Peyer's patch (tissue), 4 donors: ENCODE measurements around the gene TAS2R16. TPM values are rescaled to one million over a fixed set of nuclear protein-coding genes. Genes with fewer than 3 reads are reported as not detected.

Experiments
- DNase-seq, 3 donors: peaks; one replicate each; pipeline ENCODE4 v3.0.0-alpha.2; 2017 to 2019
- H3K27ac ChIP-seq, 4 donors: fragments of 200-600 bp; sonication (generic); one replicate each; pipeline ENCODE4 v1.5.1; 2016 to 2019
- H3K27me3 ChIP-seq, 2 donors: fragments of 200-600 bp; sonication (generic); one replicate each; pipeline ENCODE4 v1.5.1; 2019
- H3K36me3 ChIP-seq, 3 donors: fragments of 200-600 bp; sonication (generic); one replicate each; pipeline ENCODE4 v1.5.1; 2016 to 2019
- H3K4me1 ChIP-seq, 4 donors: fragments of 200-600 bp; sonication (generic); one replicate each; pipeline ENCODE4 v1.5.1; 2016 to 2019
- H3K4me3 ChIP-seq, 4 donors: fragments of 200-600 bp; sonication (generic); 1 replicate in 3 of 4; 2 replicates in 1 of 4; pipeline ENCODE4 v1.5.1; 2016 to 2019; ENCODE audit warnings: mild to moderate bottlenecking in 1 of 4
- H3K9me3 ChIP-seq, 4 donors: fragments of 200-600 bp; sonication (generic); one replicate each; pipeline ENCODE4 v1.5.1; 2016 to 2019; ENCODE audit warnings: mild to moderate bottlenecking in 1 of 4
- CTCF ChIP-seq, 6 experiments: fragments of 450-650 bp in 4 of 6; fragments of 200-600 bp in 2 of 6; sonication (generic) in 1 of 6; IDR thresholded peaks; one replicate each; pipeline ENCODE4 v1.5.1; 2017 to 2019; ENCODE audit warnings: antibody characterized with exemption in 6 of 6, mild to moderate bottlenecking in 3 of 6, moderate library complexity in 1 of 6
- POLR2A ChIP-seq, 2 donors: fragments of 450-650 bp; IDR thresholded peaks; one replicate each; pipeline ENCODE4 v1.5.1; 2017; ENCODE audit warnings: antibody characterized with exemption in 2 of 2, mild to moderate bottlenecking in 2 of 2, moderate library complexity in 2 of 2
- total RNA-seq, 4 donors: library from RNA; depleted of rRNA; stranded (reverse); fragments of >200 nt; gene quantifications; one replicate each; pipeline ENCODE4 v1.1.0, GENCODE V29; 2016

The TAS2R16 gene
- total RNA-seq, 4 donors from 2014 or later, result not detected

DNA sequence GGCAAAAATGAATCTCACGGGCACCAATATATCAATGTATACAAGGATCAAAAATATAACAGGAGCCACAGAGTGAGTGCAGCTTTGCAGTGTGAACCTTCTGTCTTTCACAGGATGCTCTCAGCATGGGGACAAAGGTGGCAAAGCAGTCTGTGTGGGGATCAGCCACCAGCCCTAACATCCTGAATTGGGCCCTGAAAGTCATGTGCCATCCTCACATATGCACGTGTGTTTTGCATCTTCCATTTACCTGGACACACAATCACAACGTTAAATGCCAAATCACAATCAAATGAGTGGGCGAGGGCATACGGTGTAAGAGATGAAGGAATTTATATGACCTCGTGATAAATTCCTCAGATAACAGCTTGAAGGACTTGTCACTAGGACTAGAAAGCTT is 6.5 kb downstream of the TAS2R16 start:
- H3K27ac ChIP-seq, result no peak overlapping the region
- no peak overlapping the region for H3K4me3 ChIP-seq
- DNase-seq, result no peak
- H3K4me1 ChIP-seq, result no peaks in the 10 kb centered on the region
- no peaks in the 10 kb centered on the region for H3K9me3 ChIP-seq
- H3K27me3 ChIP-seq, result no peaks in the 10 kb centered on the region
- no peaks in the 10 kb centered on the region for H3K36me3 ChIP-seq
- TF ChIP-seq POLR2A (IDR thresholded peaks at IDR 0.05) (no peak), CTCF (IDR thresholded peaks at IDR 0.05) (no peak)

DNA sequence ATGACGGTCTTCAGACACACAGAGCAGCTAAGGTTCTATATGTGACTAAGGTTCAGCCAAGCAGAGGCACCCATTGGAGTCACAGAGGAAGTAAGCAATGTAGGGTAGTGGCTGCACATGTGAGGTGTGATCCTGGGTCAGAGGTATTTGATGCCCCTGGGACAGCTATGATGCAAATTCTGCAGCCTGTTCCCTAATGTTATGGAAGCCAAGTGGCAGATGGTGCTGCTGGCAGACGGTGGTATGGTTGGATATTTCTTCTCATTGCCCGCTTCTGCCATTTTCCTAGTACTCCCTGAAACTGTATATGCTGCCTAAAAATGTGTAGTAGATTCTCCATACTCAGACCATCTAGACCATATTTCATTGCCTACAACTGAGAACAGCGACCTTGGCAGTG is 7.2 kb downstream of the TAS2R16 start:
- TF ChIP-seq CTCF (IDR thresholded peaks at IDR 0.05) (no peak), POLR2A (IDR thresholded peaks at IDR 0.05) (no peak)
- Histone ChIP-seq H3K4me1 (no peaks in the 10 kb centered on the region), H3K9me3 (no peaks in the 10 kb centered on the region), H3K4me3 (no peak overlapping the region), H3K27me3 (no peaks in the 10 kb centered on the region), H3K36me3 (no peaks in the 10 kb centered on the region), H3K27ac (no peak overlapping the region)
- DNase-seq, result no peak

DNA sequence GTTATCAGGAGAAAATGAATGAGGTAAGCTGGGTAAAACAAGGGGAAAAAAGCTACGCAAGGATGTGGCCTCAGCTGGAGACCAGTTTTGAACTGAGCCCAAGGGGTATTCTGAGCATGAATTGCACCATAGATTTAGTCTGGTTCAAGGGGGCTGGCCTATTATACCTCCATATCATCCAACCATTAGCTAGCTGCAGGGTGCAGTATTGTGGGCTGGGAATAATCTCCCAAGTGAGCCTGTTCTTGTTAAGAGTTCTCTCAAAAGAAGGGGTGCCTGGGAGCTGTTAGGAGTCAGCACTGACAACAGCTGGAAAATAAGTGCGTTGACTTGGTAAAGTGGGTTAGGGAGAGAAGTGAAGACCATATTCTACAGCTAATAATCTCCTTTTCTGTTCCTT is 8.0 kb downstream of the TAS2R16 start:
- DNase-seq, result no peak
- H3K4me1 ChIP-seq, result no peaks in the 10 kb centered on the region
- H3K4me3 ChIP-seq, result no peak overlapping the region
- no peaks in the 10 kb centered on the region for H3K9me3 ChIP-seq
- TF ChIP-seq POLR2A (IDR thresholded peaks at IDR 0.05) (no peak), CTCF (IDR thresholded peaks at IDR 0.05) (no peak)
- H3K36me3 ChIP-seq, result no peaks in the 10 kb centered on the region
- no peaks in the 10 kb centered on the region for H3K27me3 ChIP-seq
- no peak overlapping the region for H3K27ac ChIP-seq

DNA sequence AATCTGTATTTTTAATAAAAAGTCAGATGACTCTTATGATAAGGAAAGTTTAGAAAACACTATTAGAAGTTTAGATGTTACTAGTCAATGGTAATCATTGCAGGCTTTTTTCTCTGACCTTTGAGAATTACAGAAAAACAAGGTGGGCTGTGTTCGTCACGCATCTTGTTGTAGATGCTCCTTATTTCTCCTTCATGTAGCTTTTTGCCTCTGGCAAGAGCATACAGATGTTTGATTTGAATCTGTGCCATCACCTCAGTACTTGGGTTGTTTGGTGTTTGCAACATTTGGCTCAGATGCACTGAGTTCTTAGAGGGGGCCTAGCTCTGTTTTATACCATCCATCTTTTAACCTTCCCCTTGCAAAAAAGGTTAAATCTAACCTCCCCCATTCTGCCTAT is 11.5 kb downstream of the TAS2R16 start:
- TF ChIP-seq CTCF (IDR thresholded peaks at IDR 0.05) (no peak), POLR2A (IDR thresholded peaks at IDR 0.05) (no peak)
- H3K4me3 ChIP-seq, result no peak overlapping the region
- no peak overlapping the region for H3K27ac ChIP-seq
- H3K9me3 ChIP-seq, result no peaks in the 10 kb centered on the region
- H3K27me3 ChIP-seq, result no peaks in the 10 kb centered on the region
- no peak for DNase-seq
- no peaks in the 10 kb centered on the region for H3K36me3 ChIP-seq
- no peaks in the 10 kb centered on the region for H3K4me1 ChIP-seq

DNA sequence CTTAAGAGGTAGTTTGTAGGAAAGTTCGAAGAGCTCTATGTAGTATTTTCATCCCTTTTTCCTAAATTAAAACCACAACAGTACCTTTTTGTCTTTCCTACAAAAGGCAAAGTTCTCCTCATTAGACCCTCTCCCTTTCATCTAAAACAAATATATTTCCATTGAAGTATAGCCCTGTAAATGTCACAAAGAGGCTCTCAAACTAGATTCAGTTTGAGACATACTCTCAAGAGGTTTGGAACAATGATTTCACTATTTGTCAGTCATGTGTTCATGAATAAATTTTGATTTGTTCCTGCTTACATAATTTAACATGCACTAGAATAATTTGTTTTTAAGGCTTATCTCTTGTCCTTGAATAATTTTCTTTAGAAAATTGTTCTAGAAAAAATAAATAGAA is 12.2 kb downstream of the TAS2R16 start:
- no peaks in the 10 kb centered on the region for H3K4me1 ChIP-seq
- no peaks in the 10 kb centered on the region for H3K27me3 ChIP-seq
- no peak for DNase-seq
- H3K4me3 ChIP-seq, result no peak overlapping the region
- no peak overlapping the region for H3K27ac ChIP-seq
- TF ChIP-seq POLR2A (IDR thresholded peaks at IDR 0.05) (no peak), CTCF (IDR thresholded peaks at IDR 0.05) (no peak)
- H3K36me3 ChIP-seq, result no peaks in the 10 kb centered on the region
- no peaks in the 10 kb centered on the region for H3K9me3 ChIP-seq

DNA sequence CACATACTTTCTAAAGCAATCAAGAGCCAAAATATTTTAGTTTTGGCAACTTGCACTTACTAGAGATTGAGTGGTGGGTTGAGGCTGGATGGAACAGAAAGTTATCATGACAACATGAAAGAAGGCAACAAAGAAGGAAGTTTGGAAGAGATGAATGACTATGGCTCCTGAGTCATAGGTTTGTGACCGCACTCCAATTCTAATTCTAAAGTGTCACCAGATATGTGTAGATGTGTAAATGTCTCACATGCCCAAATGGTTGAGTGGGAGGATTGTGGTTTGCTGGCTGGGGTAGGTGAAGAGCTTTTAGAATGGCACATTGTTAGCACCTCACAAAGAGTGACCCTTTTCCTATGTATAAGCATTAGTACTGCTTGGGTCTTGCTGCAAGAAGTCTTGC is 20.2 kb downstream of the TAS2R16 start:
- Histone ChIP-seq H3K27me3 (no peaks in the 10 kb centered on the region), H3K36me3 (no peaks in the 10 kb centered on the region), H3K9me3 (no peaks in the 10 kb centered on the region), H3K27ac (no peak overlapping the region), H3K4me1 (no peaks in the 10 kb centered on the region), H3K4me3 (no peak overlapping the region)
- DNase-seq, result no peak
- TF ChIP-seq POLR2A (IDR thresholded peaks at IDR 0.05) (no peak), CTCF (IDR thresholded peaks at IDR 0.05) (no peak)
